ENCODE results near the gene DNAJA2. TPM values are rescaled to one million over a fixed set of nuclear protein-coding genes. Genes with fewer than 3 reads are reported as not detected.

DNAJA2 gene
- total and polyA plus RNA-seq, 2 of the 4 experiments (the other 2 are of a cell fraction), result 18.6 to 53.9 TPM

DNA sequence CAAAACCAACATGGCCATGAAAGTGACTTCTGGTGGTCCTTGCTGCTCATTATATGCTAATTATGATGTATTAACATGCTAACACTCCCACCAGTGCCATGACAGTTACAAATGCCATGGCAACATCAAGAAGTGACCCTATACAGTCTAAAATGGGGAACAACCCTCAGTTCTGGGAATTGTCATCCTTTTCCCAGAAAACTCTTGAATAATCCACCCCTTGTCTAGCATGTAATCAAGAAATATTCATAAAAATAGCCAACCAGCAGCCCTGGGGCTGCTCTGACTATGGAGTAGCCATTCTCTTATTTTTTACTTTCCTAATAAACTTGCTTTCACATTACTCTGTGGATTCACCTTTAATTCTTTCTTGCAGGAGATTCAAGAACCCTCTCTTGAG lies 35.9 kb downstream of the DNAJA2 start:
- H4K8ac ChIP-seq (ENCODE audit: low read depth in 2 of 2, low read length in 2 of 2), result no peak overlapping the region
- H3K4me3 ChIP-seq (ENCODE audit: insufficient read depth, low read depth, low read length), result no peak overlapping the region
- dilution Hi-C loops (cut with HindIII; ENCODE audit: low sequenced_read_pairs, unreplicated experiment), result no loop called here
- H2BK20ac ChIP-seq (ENCODE audit: low read depth, low read length), result no peak overlapping the region
- H3K4me1 ChIP-seq (ENCODE audit: control insufficient read depth, insufficient read depth, low read length), result no peaks in the 10 kb centered on the region
- H3K4me2 ChIP-seq (ENCODE audit: low read depth, low read length), result no peak overlapping the region
- no peak overlapping the region for H3K27ac ChIP-seq (ENCODE audit: insufficient read depth, low read length)
- no peaks in the 10 kb centered on the region for H3K79me1 ChIP-seq (ENCODE audit: low read depth in 1 of 2, low read length in 2 of 2)
- no TSS peak for BruUV-seq (replicated peaks)
- H3K9ac ChIP-seq (ENCODE audit: low read depth, low read length), result no peak overlapping the region
- ChIA-PET POLR2A (ENCODE audit: unreplicated experiment) (no interaction called here), CTCF (no interaction called here)
- H3K27me3 ChIP-seq (ENCODE audit: control insufficient read depth, insufficient read depth, low read length), result no peaks in the 10 kb centered on the region
- H4K20me1 ChIP-seq (ENCODE audit: insufficient read depth, low read length), result no peaks in the 10 kb centered on the region
- no peak overlapping the region for H4K91ac ChIP-seq (ENCODE audit: insufficient read depth, low read depth, low read length)
- H2BK120ac ChIP-seq (ENCODE audit: low read depth, low read length), result no peak overlapping the region
- TF ChIP-seq, protein P1, sequence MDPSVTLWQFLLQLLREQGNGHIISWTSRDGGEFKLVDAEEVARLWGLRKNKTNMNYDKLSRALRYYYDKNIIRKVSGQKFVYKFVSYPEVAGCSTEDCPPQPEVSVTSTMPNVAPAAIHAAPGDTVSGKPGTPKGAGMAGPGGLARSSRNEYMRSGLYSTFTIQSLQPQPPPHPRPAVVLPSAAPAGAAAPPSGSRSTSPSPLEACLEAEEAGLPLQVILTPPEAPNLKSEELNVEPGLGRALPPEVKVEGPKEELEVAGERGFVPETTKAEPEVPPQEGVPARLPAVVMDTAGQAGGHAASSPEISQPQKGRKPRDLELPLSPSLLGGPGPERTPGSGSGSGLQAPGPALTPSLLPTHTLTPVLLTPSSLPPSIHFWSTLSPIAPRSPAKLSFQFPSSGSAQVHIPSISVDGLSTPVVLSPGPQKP (IDR thresholded peaks at IDR 0.05; ENCODE audit: borderline replicate concordance, low read depth, low read length), result no peak
- no peak for TF ChIP-seq NFE2L2 (IDR thresholded peaks at IDR 0.05; ENCODE audit: low read depth, low read length)
- no peak for TF ChIP-seq FOS (IDR thresholded peaks at IDR 0.05; ENCODE audit: low read depth, low read length)
- no peak for TF ChIP-seq RCOR1 (IDR thresholded peaks at IDR 0.05; ENCODE audit: insufficient replicate concordance, low read length)
- no peak for TF ChIP-seq BHLHE40 (IDR thresholded peaks at IDR 0.05; ENCODE audit: low read depth, low read length)
- TF ChIP-seq SMC3 (IDR thresholded peaks at IDR 0.05; ENCODE audit: low read depth, low read length), result no peak
- TF ChIP-seq, protein P2, sequence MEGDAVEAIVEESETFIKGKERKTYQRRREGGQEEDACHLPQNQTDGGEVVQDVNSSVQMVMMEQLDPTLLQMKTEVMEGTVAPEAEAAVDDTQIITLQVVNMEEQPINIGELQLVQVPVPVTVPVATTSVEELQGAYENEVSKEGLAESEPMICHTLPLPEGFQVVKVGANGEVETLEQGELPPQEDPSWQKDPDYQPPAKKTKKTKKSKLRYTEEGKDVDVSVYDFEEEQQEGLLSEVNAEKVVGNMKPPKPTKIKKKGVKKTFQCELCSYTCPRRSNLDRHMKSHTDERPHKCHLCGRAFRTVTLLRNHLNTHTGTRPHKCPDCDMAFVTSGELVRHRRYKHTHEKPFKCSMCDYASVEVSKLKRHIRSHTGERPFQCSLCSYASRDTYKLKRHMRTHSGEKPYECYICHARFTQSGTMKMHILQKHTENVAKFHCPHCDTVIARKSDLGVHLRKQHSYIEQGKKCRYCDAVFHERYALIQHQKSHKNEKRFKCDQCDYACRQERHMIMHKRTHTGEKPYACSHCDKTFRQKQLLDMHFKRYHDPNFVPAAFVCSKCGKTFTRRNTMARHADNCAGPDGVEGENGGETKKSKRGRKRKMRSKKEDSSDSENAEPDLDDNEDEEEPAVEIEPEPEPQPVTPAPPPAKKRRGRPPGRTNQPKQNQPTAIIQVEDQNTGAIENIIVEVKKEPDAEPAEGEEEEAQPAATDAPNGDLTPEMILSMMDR (conservative IDR thresholded peaks at IDR 0.05; ENCODE audit: low read depth, low read length), result no peak
- TF ChIP-seq MXI1 (IDR thresholded peaks at IDR 0.05; ENCODE audit: borderline replicate concordance, low read depth, low read length), result no peak
- TF ChIP-seq CHD1 (IDR thresholded peaks at IDR 0.05; ENCODE audit: low read depth, low read length), result no peak
- no peak overlapping the region for H2AFZ ChIP-seq (replicated peaks; ENCODE audit: low read length, poor library complexity)
- H2BK15ac ChIP-seq (ENCODE audit: low read depth, low read length), result no peak overlapping the region
- no peak overlapping the region for H3K4ac ChIP-seq (ENCODE audit: low read depth, low read length)
- H2BK5ac ChIP-seq (ENCODE audit: low read depth, low read length, poor library complexity, severe bottlenecking), result no peak overlapping the region
- no peaks in the 10 kb centered on the region for H3K36me3 ChIP-seq (ENCODE audit: control insufficient read depth, insufficient read depth, low read length)
- no peak overlapping the region for H4K5ac ChIP-seq (ENCODE audit: low read depth, low read length)
- no peak for ATAC-seq (ENCODE audit: low read depth)
- H3K9me1 ChIP-seq (ENCODE audit: insufficient read depth, low read length), result no peaks in the 10 kb centered on the region
- no peak overlapping the region for H3K14ac ChIP-seq (replicated peaks; ENCODE audit: low read depth, low read length)
- intact Hi-C loops (cut with micrococcal nuclease), result no loop called here
- H3K9me3 ChIP-seq (ENCODE audit: control insufficient read depth, insufficient read depth, low read length), result no peaks in the 10 kb centered on the region
- no peak overlapping the region for H3K23ac ChIP-seq (ENCODE audit: low read depth, low read length)
- DNase-seq, result no peak
- no peak overlapping the region for H3K18ac ChIP-seq (ENCODE audit: low read depth, low read length)
- no peak overlapping the region for H2AK5ac ChIP-seq (ENCODE audit: low read depth, low read length)
- in situ Hi-C loops (cut with MboI; ENCODE audit: low sequenced_read_pairs), result no loop called here
- no peak overlapping the region for H2AK9ac ChIP-seq (replicated peaks; ENCODE audit: low read depth, low read length, poor library complexity)
- no peak overlapping the region for H3K56ac ChIP-seq (ENCODE audit: extremely low read depth, insufficient read depth, low read length)
